HEK293T (cell line): ENCODE data around the gene CPM.

ENCODE experiments used
- ARNT ChIP-seq: fragments of 450-650 bp; IDR thresholded peaks from 2 replicates; pipeline ENCODE4 v1.6.1; 2017; ENCODE audit warnings: mild to moderate bottlenecking
- BHLHE40 ChIP-seq: fragments of 450-650 bp; IDR thresholded peaks from 2 replicates; pipeline ENCODE4 v1.6.1; 2016; ENCODE audit warnings: mild to moderate bottlenecking, moderate library complexity, borderline replicate concordance
- CTBP1 ChIP-seq: fragments of 450-650 bp; IDR thresholded peaks from 2 replicates; pipeline ENCODE4 v1.6.1; 2016; ENCODE audit warnings: borderline replicate concordance
- ELF4 ChIP-seq: fragments of 450-650 bp; IDR thresholded peaks from 2 replicates; pipeline ENCODE4 v1.6.1; 2017; ENCODE audit warnings: antibody characterized with exemption
- FOXA1 ChIP-seq: fragments of 450-650 bp; IDR thresholded peaks from 2 replicates; pipeline ENCODE4 v1.6.1; 2016; ENCODE audit warnings: mild to moderate bottlenecking
- FOXK2 ChIP-seq: fragments of 450-650 bp; IDR thresholded peaks from 2 replicates; pipeline ENCODE4 v1.6.1; 2016; ENCODE audit warnings: mild to moderate bottlenecking
- FOXM1 ChIP-seq: fragments of 450-650 bp; IDR thresholded peaks from 2 replicates; pipeline ENCODE4 v1.6.1; 2017; ENCODE audit warnings: mild to moderate bottlenecking, borderline replicate concordance
- L3MBTL2 ChIP-seq: fragments of 450-650 bp; conservative IDR thresholded peaks from 2 replicates; pipeline ENCODE4 v1.6.1; 2016; ENCODE audit warnings: mild to moderate bottlenecking
- NFRKB ChIP-seq: fragments of 450-650 bp; IDR thresholded peaks from 2 replicates; pipeline ENCODE4 v1.6.1; 2016; ENCODE audit warnings: mild to moderate bottlenecking, moderate library complexity
- PKNOX1 ChIP-seq: fragments of 450-650 bp; IDR thresholded peaks from 2 replicates; pipeline ENCODE4 v1.6.1; 2016
- SP1 ChIP-seq: fragments of 450-650 bp; IDR thresholded peaks from 2 replicates; pipeline ENCODE4 v1.6.1; 2017
- SUZ12 ChIP-seq: fragments of 450-650 bp; IDR thresholded peaks from 2 replicates; pipeline ENCODE4 v1.6.1; 2016; ENCODE audit warnings: mild to moderate bottlenecking
- TARDBP ChIP-seq: fragments of 450-650 bp; IDR thresholded peaks from 2 replicates; pipeline ENCODE4 v1.6.1; 2016
- ZNF384 ChIP-seq: fragments of 450-650 bp; IDR thresholded peaks from 2 replicates; pipeline ENCODE4 v1.6.1; 2016

GRCh38 chr12:68854554-68854953 is 78.4 kb downstream of the CPM start:
- no peak for TF ChIP-seq SP1
- no peak for TF ChIP-seq BHLHE40
- TF ChIP-seq L3MBTL2, result no peak
- no peak for TF ChIP-seq FOXK2
- no peak for TF ChIP-seq SUZ12
- TF ChIP-seq FOXM1, result no peak
- no peak for TF ChIP-seq PKNOX1
- TF ChIP-seq ELF4, result no peak
- no peak for TF ChIP-seq NFRKB
- TF ChIP-seq ZNF384, result no peak
- no peak for TF ChIP-seq ARNT
- TF ChIP-seq TARDBP, result no peak
- TF ChIP-seq CTBP1, result no peak
- no peak for TF ChIP-seq FOXA1
